ENCODE results near the gene RIN3. TPM values are rescaled to one million over a fixed set of nuclear protein-coding genes. Genes with fewer than 3 reads are reported as not detected.

The RIN3 gene
- total and polyA plus RNA-seq, 8 donors: 13.8 to 54.8 (median 18.0) TPM

- TF ChIP-seq, protein P1, sequence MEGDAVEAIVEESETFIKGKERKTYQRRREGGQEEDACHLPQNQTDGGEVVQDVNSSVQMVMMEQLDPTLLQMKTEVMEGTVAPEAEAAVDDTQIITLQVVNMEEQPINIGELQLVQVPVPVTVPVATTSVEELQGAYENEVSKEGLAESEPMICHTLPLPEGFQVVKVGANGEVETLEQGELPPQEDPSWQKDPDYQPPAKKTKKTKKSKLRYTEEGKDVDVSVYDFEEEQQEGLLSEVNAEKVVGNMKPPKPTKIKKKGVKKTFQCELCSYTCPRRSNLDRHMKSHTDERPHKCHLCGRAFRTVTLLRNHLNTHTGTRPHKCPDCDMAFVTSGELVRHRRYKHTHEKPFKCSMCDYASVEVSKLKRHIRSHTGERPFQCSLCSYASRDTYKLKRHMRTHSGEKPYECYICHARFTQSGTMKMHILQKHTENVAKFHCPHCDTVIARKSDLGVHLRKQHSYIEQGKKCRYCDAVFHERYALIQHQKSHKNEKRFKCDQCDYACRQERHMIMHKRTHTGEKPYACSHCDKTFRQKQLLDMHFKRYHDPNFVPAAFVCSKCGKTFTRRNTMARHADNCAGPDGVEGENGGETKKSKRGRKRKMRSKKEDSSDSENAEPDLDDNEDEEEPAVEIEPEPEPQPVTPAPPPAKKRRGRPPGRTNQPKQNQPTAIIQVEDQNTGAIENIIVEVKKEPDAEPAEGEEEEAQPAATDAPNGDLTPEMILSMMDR (IDR thresholded peaks at IDR 0.05): no peak
- peaks cover 0 to 10% of the 10 kb centered on the region in 2 donors for H3K27me3 ChIP-seq
- DNase-seq (no peak), ATAC-seq (no peak)
- H3K27ac ChIP-seq: peak overlapping the region in 1 of 2 donors; percentile 38
- no peaks in the 10 kb centered on the region for H3K36me3 ChIP-seq
- intact Hi-C loops (cut with DNase I): no loop called here
- no peak overlapping the region for H3K4me3 ChIP-seq
- no peaks in the 10 kb centered on the region for H3K9me3 ChIP-seq
- peaks cover 16 to 74% of the 10 kb centered on the region in 2 donors for H3K4me1 ChIP-seq
Observed at GRCh38 chr14:92517761-92518160, 4.2 kb downstream of the RIN3 start.

- peak overlapping the region in 1 of 2 donors; percentile 80 for H3K27ac ChIP-seq
- H3K4me3 ChIP-seq: no peak overlapping the region
- ATAC-seq: no peak
- H3K27me3 ChIP-seq: peaks cover 0 to 3% of the 10 kb centered on the region in 2 donors
- intact Hi-C loops (cut with DNase I): no loop called here
- H3K9me3 ChIP-seq: no peaks in the 10 kb centered on the region
- no peak for DNase-seq
- TF ChIP-seq, protein P1 (IDR thresholded peaks at IDR 0.05): no peak
- H3K36me3 ChIP-seq: no peaks in the 10 kb centered on the region
- peaks cover 11 to 81% of the 10 kb centered on the region in 2 donors for H3K4me1 ChIP-seq
Observed at GRCh38 chr14:92519246-92520101, 5.9 kb downstream of the RIN3 start.

- peaks cover 2 to 81% of the 10 kb centered on the region in 2 donors for H3K4me1 ChIP-seq
Observed at GRCh38 chr14:92520102-92521057, 6.8 kb downstream of the RIN3 start.

GRCh38 chr14:92521058-92521415, 7.5 kb downstream of the RIN3 start:
- TF ChIP-seq, protein P1 (IDR thresholded peaks at IDR 0.05): no peak
- ATAC-seq: no peak
- DNase-seq: no peak
- Histone ChIP-seq H3K27ac (no peak overlapping the region), H3K27me3 (no peaks in the 10 kb centered on the region), H3K4me1 (peaks cover 2 to 80% of the 10 kb centered on the region in 2 donors), H3K9me3 (no peaks in the 10 kb centered on the region), H3K4me3 (no peak overlapping the region), H3K36me3 (no peaks in the 10 kb centered on the region)
- intact Hi-C loops (cut with DNase I): no loop called here

More at GRCh38 chr14:92520102-92521057, 6.8 kb downstream of the RIN3 start:
- ATAC-seq: peak; percentile 20
- H3K9me3 ChIP-seq: no peaks in the 10 kb centered on the region
- TF ChIP-seq, protein P1 (IDR thresholded peaks at IDR 0.05): no peak
- peak overlapping the region in 1 of 2 donors; percentile 80 for H3K27ac ChIP-seq
- DNase-seq: no peak
- intact Hi-C loops (cut with DNase I): no loop called here
- no peak overlapping the region for H3K4me3 ChIP-seq
- H3K27me3 ChIP-seq: no peaks in the 10 kb centered on the region
- H3K36me3 ChIP-seq: no peaks in the 10 kb centered on the region
